IMR-90 (cell line): Measurements from ENCODE around the gene JAGN1. TPM values are rescaled to one million over a fixed set of nuclear protein-coding genes. Genes with fewer than 3 reads are reported as not detected.

ENCODE experiments used
- ATAC-seq: fragments of 200-7000 bp; cut with Tn5 transposase; 2 replicates; pipeline ENCODE4 v1.9.1; 2020; ENCODE audit warnings: low read depth, mild to moderate bottlenecking, moderate library complexity
- Bru-seq: library from RNA; stranded (reverse); fragments of 400-500 nt; gene quantifications from one replicate; lab custom pipeline; 2021; lab: Mats Ljungman, UMichigan
- BruChase-seq, 2 experiments: library from RNA; stranded (reverse); fragments of 400-500 nt; gene quantifications; one replicate each; lab custom pipeline; 2021; lab: Mats Ljungman, UMichigan
- BruUV-seq: library from RNA; stranded (reverse); fragments of 400-500 nt; replicated peaks from 2 replicates; lab custom pipeline; 2021; lab: Mats Ljungman, UMichigan
- CTCF ChIA-PET: fragments of 300-600 bp; formaldehyde crosslinking; extraction: SDS; loops from one replicate; lab custom pipeline; 2021; ENCODE audit warnings: antibody characterized with exemption; lab: Yijun Ruan, JAX
- POLR2A ChIA-PET: fragments of 300-600 bp; sonication (Branson Sonifier 250); formaldehyde crosslinking; loops from one replicate; lab custom pipeline; 2022; ENCODE audit warnings: antibody characterized with exemption; ENCODE audit not compliant: unreplicated experiment; lab: Charles Lee
- DNase-seq: peaks from one replicate; pipeline ENCODE4 v3.0.0; 2013
- H2AFZ ChIP-seq: replicated peaks from 2 replicates; pipeline ENCODE3; 2013; ENCODE audit warnings: low read length, mild to moderate bottlenecking; ENCODE audit not compliant: poor library complexity
- H2AK5ac ChIP-seq: 2 replicates; pipeline ENCODE4 v1.6.1; 2013; ENCODE audit warnings: low read depth, low read length, inconsistent platforms
- H2AK9ac ChIP-seq: replicated peaks from 2 replicates; pipeline ENCODE3; 2013; ENCODE audit warnings: mild to moderate bottlenecking, low read depth, low read length, moderate library complexity; ENCODE audit not compliant: poor library complexity
- H2BK120ac ChIP-seq: 2 replicates; pipeline ENCODE4 v1.6.1; 2013; ENCODE audit warnings: low read depth, low read length, inconsistent platforms
- H2BK15ac ChIP-seq: 3 replicates; pipeline ENCODE4 v1.6.1; 2013; ENCODE audit warnings: low read depth, low read length, inconsistent platforms
- H2BK20ac ChIP-seq: 2 replicates; pipeline ENCODE4 v1.6.1; 2013; ENCODE audit warnings: low read depth, mild to moderate bottlenecking, inconsistent platforms, low read length, moderate library complexity
- H2BK5ac ChIP-seq: 2 replicates; pipeline ENCODE4 v1.6.1; 2013; ENCODE audit warnings: mild to moderate bottlenecking, low read depth, low read length, inconsistent platforms; ENCODE audit not compliant: poor library complexity, severe bottlenecking
- H3K14ac ChIP-seq: replicated peaks from 2 replicates; pipeline ENCODE4 v1.6.1; 2013; ENCODE audit warnings: low read depth, low read length, inconsistent platforms
- H3K18ac ChIP-seq: 2 replicates; pipeline ENCODE4 v1.6.1; 2013; ENCODE audit warnings: low read depth, low read length, control low read depth
- H3K23ac ChIP-seq: 2 replicates; pipeline ENCODE4 v1.6.1; 2013; ENCODE audit warnings: low read depth, low read length, inconsistent platforms
- H3K27ac ChIP-seq: 2 replicates; pipeline ENCODE4 v1.5.1; 2013; ENCODE audit warnings: mild to moderate bottlenecking, control low read depth, low read length; ENCODE audit not compliant: insufficient read depth
- H3K27me3 ChIP-seq: 2 replicates; pipeline ENCODE4 v1.6.1; 2013; ENCODE audit warnings: low read length; ENCODE audit not compliant: control insufficient read depth, insufficient read depth
- H3K36me3 ChIP-seq: 2 replicates; pipeline ENCODE4 v1.6.1; 2013; ENCODE audit warnings: low read length, mixed read lengths; ENCODE audit not compliant: control insufficient read depth, insufficient read depth
- H3K4ac ChIP-seq: 2 replicates; pipeline ENCODE4 v1.6.1; 2013; ENCODE audit warnings: low read depth, low read length, inconsistent platforms
- H3K4me1 ChIP-seq: 2 replicates; pipeline ENCODE4 v1.6.1; 2013; ENCODE audit warnings: low read length, mixed read lengths; ENCODE audit not compliant: control insufficient read depth, insufficient read depth
- H3K4me2 ChIP-seq: 2 replicates; pipeline ENCODE4 v1.6.1; 2013; ENCODE audit warnings: low read depth, mild to moderate bottlenecking, control low read depth, low read length, moderate library complexity
- H3K4me3 ChIP-seq: 2 replicates; pipeline ENCODE4 v1.5.1; 2013; ENCODE audit warnings: low read depth, mild to moderate bottlenecking, control low read depth, low read length, moderate library complexity; ENCODE audit not compliant: insufficient read depth
- H3K56ac ChIP-seq: 2 replicates; pipeline ENCODE4 v1.6.1; 2013; ENCODE audit warnings: low read length, inconsistent platforms; ENCODE audit not compliant: insufficient read depth; ENCODE audit errors: extremely low read depth
- H3K79me1 ChIP-seq, 2 experiments: 2 replicates each; pipeline ENCODE4 v1.6.1; 2013; ENCODE audit warnings: low read length in 2 of 2, inconsistent platforms in 1 of 2, low read depth in 1 of 2
- H3K9ac ChIP-seq: 2 replicates; pipeline ENCODE4 v1.6.1; 2013; ENCODE audit warnings: low read depth, low read length, control low read depth
- H3K9me1 ChIP-seq: 2 replicates; pipeline ENCODE4 v1.6.1; 2013; ENCODE audit warnings: low read length, inconsistent platforms; ENCODE audit not compliant: insufficient read depth
- H3K9me3 ChIP-seq: 2 replicates; pipeline ENCODE4 v1.6.1; 2013; ENCODE audit warnings: low read length; ENCODE audit not compliant: control insufficient read depth, insufficient read depth
- H4K20me1 ChIP-seq: 2 replicates; pipeline ENCODE4 v1.6.1; 2013; ENCODE audit warnings: low read length, inconsistent platforms; ENCODE audit not compliant: insufficient read depth
- H4K5ac ChIP-seq: 2 replicates; pipeline ENCODE4 v1.6.1; 2013; ENCODE audit warnings: mild to moderate bottlenecking, low read depth, low read length, control low read depth
- H4K8ac ChIP-seq, 2 experiments: 2 replicates each; pipeline ENCODE4 v1.6.1; 2013; ENCODE audit warnings: low read depth in 2 of 2, low read length in 2 of 2, control low read depth in 1 of 2, inconsistent platforms in 1 of 2
- H4K91ac ChIP-seq: 2 replicates; pipeline ENCODE4 v1.6.1; 2013; ENCODE audit warnings: low read depth, low read length, inconsistent platforms; ENCODE audit not compliant: insufficient read depth
- MAZ ChIP-seq: IDR thresholded peaks from 2 replicates; pipeline ENCODE4 v1.6.1; 2012; ENCODE audit warnings: low read depth, mild to moderate bottlenecking, low read length, improper control_type of control experiment, moderate library complexity, borderline replicate concordance
- MXI1 ChIP-seq: IDR thresholded peaks from 2 replicates; pipeline ENCODE4 v1.6.1; 2012; ENCODE audit warnings: low read depth, mild to moderate bottlenecking, low read length, moderate library complexity, borderline replicate concordance
- POLR2A ChIP-seq: IDR thresholded peaks from 2 replicates; pipeline ENCODE4 v1.6.1; 2012; ENCODE audit warnings: mild to moderate bottlenecking, low read depth, low read length
- WGBS, 2 experiments: methylation state at CpG; one replicate each; pipeline versions ENCODE4 v1.1.5 to v1.1.7; 2013; ENCODE audit warnings: missing lambda C conversion rate in 2 of 2; ENCODE audit not compliant: insufficient read length in 1 of 2; ENCODE audit errors: extremely low coverage in 2 of 2; 5-methylcytosine and 5-hydroxymethylcytosine counted together
- dilution Hi-C: fragments of 300-500 bp; cut with HindIII; formaldehyde crosslinking; loops from one replicate; pipeline ENCODE4 v1.14.3; 2018; ENCODE audit warnings: low sequenced_read_pairs; ENCODE audit not compliant: unreplicated experiment
- in situ Hi-C: fragments of 300-500 bp; cut with MboI; formaldehyde crosslinking; loops from 3 replicates; pipeline ENCODE4 v1.14.3; 2019; ENCODE audit warnings: low sequenced_read_pairs, inconsistent platforms, mixed read lengths
- intact Hi-C: fragments of 100-400 bp; cut with micrococcal nuclease; formaldehyde crosslinking; loops from 2 replicates; pipeline ENCODE4 v1.10.0; 2022
- long read RNA-seq: library from polyadenylated mRNA; unstranded; transcript quantifications from one replicate; pipeline ENCODE4 v2.0.0, GENCODE V29; 2021; ENCODE audit not compliant: unreplicated experiment
- polyA plus RNA-seq, 3 experiments: library from polyadenylated mRNA; depleted of rRNA; stranded (reverse); fragments of >200 nt; gene quantifications; 2 replicates each; pipeline ENCODE4 v1.2.3, GENCODE V29; 2012; ENCODE audit warnings: low replicate concordance in 1 of 3
- total RNA-seq: library from RNA; depleted of rRNA; stranded (reverse); fragments of >200 nt; gene quantifications from 2 replicates; pipeline ENCODE4 v1.2.3, GENCODE V29; 2012; rRNA removed
- TF ChIP-seq, protein P1 (sequence below): fragments of 150-350 bp; IDR thresholded peaks from 2 replicates; pipeline ENCODE4 v1.6.1; 2016; ENCODE audit warnings: low read depth, mild to moderate bottlenecking, low read length, moderate library complexity, borderline replicate concordance

JAGN1 gene
- total RNA-seq (39.3 and 40.5 TPM in 2 replicates), polyA plus RNA-seq (2012; rRNA removed) (30.3 and 32.7 TPM in 2 replicates), Bru-seq, nascent RNA (percentile 76 among the genes with signal in this experiment), BruChase-seq, experiment 1, labeled RNA remaining after a 6-hour chase (percentile 78 among the genes with signal in this experiment), BruChase-seq, experiment 2, labeled RNA remaining after a 2-hour chase (percentile 79 among the genes with signal in this experiment)
- 17.6 and 44.6 TPM in 2 replicates for polyA plus RNA-seq (2012; cell fraction: cytosol; rRNA removed)
- polyA plus RNA-seq (2012; cell fraction: nucleus; rRNA removed; ENCODE audit: low replicate concordance), result 8.8 and 13.0 TPM in 2 replicates
- long read RNA-seq, transcript JAGN1-201 (2 exons, 1,675 nt), result major isoform, 39 of 42 reads
- long read RNA-seq, partial matches to known transcripts, result 0 of 42 reads
- long read RNA-seq, other reads (novel, unspliced or antisense), result 3 of 42 reads

DNA sequence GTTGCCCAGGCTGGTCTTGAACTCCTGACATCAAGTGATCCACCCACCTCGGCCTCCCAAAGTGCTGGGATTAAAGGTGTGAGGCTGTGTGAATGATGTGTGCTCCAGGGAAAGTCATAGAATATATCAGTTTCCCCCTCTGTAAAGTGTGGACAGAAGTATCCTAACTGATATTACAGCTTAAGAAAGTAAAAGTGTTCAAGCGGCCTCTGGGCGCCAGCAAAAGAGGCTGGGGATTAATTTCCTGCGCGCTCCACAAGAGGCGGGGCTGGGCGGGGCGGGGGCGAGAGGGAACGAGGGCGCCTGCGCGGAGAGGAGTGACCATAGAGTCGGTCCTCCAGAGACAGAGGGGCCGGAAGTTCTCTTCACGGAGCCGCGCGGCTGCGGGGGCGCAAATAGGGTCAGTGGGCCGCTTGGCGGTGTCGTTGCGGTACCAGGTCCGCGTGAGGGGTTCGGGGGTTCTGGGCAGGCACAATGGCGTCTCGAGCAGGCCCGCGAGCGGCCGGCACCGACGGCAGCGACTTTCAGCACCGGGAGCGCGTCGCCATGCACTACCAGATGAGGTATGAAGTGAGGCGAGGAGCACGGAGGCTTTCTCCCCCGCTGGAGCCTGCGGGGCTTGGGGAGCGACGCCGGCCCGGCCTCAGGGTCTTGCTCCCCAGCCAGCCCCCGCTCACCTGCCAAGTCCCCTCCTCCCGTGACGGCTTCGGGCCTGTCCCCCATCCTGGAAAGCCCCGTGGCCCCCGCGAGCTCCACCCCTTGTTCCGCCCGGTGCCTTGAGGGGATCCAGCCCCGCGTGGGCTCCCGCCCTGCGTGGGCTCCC lies at the start of gene JAGN1:
Gene JAGN1, plus strand, starts transcription at position 362 of the 823 bp plus-strand sequence. Its CDS starts 113 bp downstream, at position 475.
- Histone ChIP-seq H4K91ac (peak within 1 kb of the TSS; percentile 83), H3K4me2 (peak within 1 kb of the TSS; percentile 93), H2AFZ (peak within 1 kb of the TSS; percentile 100), H3K79me1 (peaks cover 23 to 36% of the 10 kb centered on the region in 2 experiments), H3K14ac (peak within 1 kb of the TSS; percentile 99), H2AK5ac (peak within 1 kb of the TSS; percentile 82), H3K23ac (peak within 1 kb of the TSS; percentile 96), H3K36me3 (peaks cover 15% of the 10 kb centered on the region), H4K5ac (peak within 1 kb of the TSS; percentile 85), H3K27ac (peak within 1 kb of the TSS; percentile 97), H4K8ac (peak within 1 kb of the TSS; percentile 96 to 98), H2AK9ac (peak within 1 kb of the TSS; percentile 99), H3K4me3 (peak within 1 kb of the TSS; percentile 79), H2BK15ac (peak within 1 kb of the TSS; percentile 73; the same call in 1 of the 3 replicates), H3K9me1 (0 out of 2 replicates have a peak, but pooled peaks cover 6% of the 10 kb centered on the region), H3K4me1 (peaks cover 2% of the 10 kb centered on the region; the same call in 1 of the 2 replicates), H3K56ac (peak within 1 kb of the TSS; percentile 81), H3K9me3 (no peaks in the 10 kb centered on the region), H2BK5ac (peak within 1 kb of the TSS; percentile 97), H3K27me3 (no peaks in the 10 kb centered on the region), H2BK20ac (no peak within 1 kb of the TSS), H2BK120ac (peak within 1 kb of the TSS; percentile 86), H3K9ac (peak within 1 kb of the TSS; percentile 93), H3K4ac (peak within 1 kb of the TSS; percentile 97), H4K20me1 (no peaks in the 10 kb centered on the region; the same call in 1 of the 2 replicates), H3K18ac (peak within 1 kb of the TSS; percentile 61)
- intact Hi-C loops (loop anchor here (2.0 kb wide), 1 partner anchor 42 kb away; no protein-coding TSS in a partner anchor), dilution Hi-C loops (no loop called here), in situ Hi-C loops (no loop called here)
- CTCF ChIA-PET, result no interaction called here
- TF ChIP-seq, protein P1, sequence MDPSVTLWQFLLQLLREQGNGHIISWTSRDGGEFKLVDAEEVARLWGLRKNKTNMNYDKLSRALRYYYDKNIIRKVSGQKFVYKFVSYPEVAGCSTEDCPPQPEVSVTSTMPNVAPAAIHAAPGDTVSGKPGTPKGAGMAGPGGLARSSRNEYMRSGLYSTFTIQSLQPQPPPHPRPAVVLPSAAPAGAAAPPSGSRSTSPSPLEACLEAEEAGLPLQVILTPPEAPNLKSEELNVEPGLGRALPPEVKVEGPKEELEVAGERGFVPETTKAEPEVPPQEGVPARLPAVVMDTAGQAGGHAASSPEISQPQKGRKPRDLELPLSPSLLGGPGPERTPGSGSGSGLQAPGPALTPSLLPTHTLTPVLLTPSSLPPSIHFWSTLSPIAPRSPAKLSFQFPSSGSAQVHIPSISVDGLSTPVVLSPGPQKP, result no peak
- TF ChIP-seq MXI1 (no peak), POLR2A (peak; percentile 85), MAZ (peak; percentile 25; the same call in 1 of the 2 replicates)
- POLR2A ChIA-PET, result interaction anchor here (0.5 to 1.0 kb wide), 4 partner anchors 10 to 47 kb away, joined by 3 to 4 read pairs (median 3); partner anchors contain the start of gene CIDEC
- DNase-seq (peak; percentile 83), ATAC-seq (peak; percentile 94)
- 1% methylated on average over 43 of the region's 62 CpGs; no CpG with 5 or more reads in 1 of the 2 experiments for WGBS, 2 experiments
- BruUV-seq, result TSS peak; percentile 36
